WTC11 (cell line): ENCODE results near the gene TTC19. TPM values are rescaled to one million over a fixed set of nuclear protein-coding genes. Genes with fewer than 3 reads are reported as not detected.

ENCODE experiments used
- ATAC-seq: fragments of 200-7000 bp; cut with Tn5 transposase; 2 replicates; pipeline ENCODE4 v1.10.0; 2021; ENCODE audit warnings: mild to moderate bottlenecking, moderate library complexity
- CTCF ChIA-PET: fragments of 300-600 bp; sonication (Branson Sonifier 250); formaldehyde crosslinking; loops from one replicate; lab custom pipeline; 2021; ENCODE audit warnings: antibody characterized with exemption; lab: Charles Lee
- POLR2A ChIA-PET: fragments of 350-600 bp; sonication (Branson Sonifier 250); formaldehyde crosslinking; loops from one replicate; lab custom pipeline; 2021; ENCODE audit warnings: antibody characterized with exemption; lab: Charles Lee
- DNase-seq: peaks from one replicate; pipeline ENCODE4 v3.0.0; 2021; ENCODE audit warnings: low spot score
- H3K27ac Mint-ChIP-seq: 2 replicates; pipeline ENCODE4 v1.8.0; 2021; ENCODE audit warnings: mixed read lengths
- H3K27me3 Mint-ChIP-seq: 2 replicates; pipeline ENCODE4 v1.8.0; 2021; ENCODE audit warnings: low read depth, mild to moderate bottlenecking, moderate library complexity, mixed read lengths
- H3K36me3 Mint-ChIP-seq: 2 replicates; pipeline ENCODE4 v1.8.0; 2021; ENCODE audit warnings: mixed read lengths
- H3K4me1 Mint-ChIP-seq: 2 replicates; pipeline ENCODE4 v1.8.0; 2022; ENCODE audit warnings: mixed read lengths
- H3K4me3 Mint-ChIP-seq: 2 replicates; pipeline ENCODE4 v1.8.0; 2021; ENCODE audit warnings: mild to moderate bottlenecking, moderate library complexity, mixed read lengths
- H3K9me3 Mint-ChIP-seq: 2 replicates; pipeline ENCODE4 v1.8.0; 2021; ENCODE audit warnings: mixed read lengths
- ESRRA ChIP-seq: sonication (generic); formaldehyde crosslinking; IDR thresholded peaks from 2 replicates; pipeline ENCODE4 v1.8.1; 2022; ENCODE audit warnings: mild to moderate bottlenecking, missing genetic modification reagents, borderline replicate concordance
- GRHL2 ChIP-seq: fragments of 250-450 bp; sonication (Bioruptor Pico); IDR thresholded peaks from 2 replicates; pipeline ENCODE4 v1.8.0; 2022; ENCODE audit warnings: mild to moderate bottlenecking, moderate library complexity; ENCODE audit not compliant: insufficient replicate concordance, severe bottlenecking
- GTF2I ChIP-seq: fragments of 250-450 bp; sonication (Bioruptor Pico); conservative IDR thresholded peaks from 2 replicates; pipeline ENCODE4 v1.4.0; 2021; ENCODE audit warnings: mild to moderate bottlenecking
- HMGA2 ChIP-seq: fragments of 250-450 bp; sonication (Bioruptor Pico); IDR thresholded peaks from 2 replicates; pipeline ENCODE4 v1.4.0; 2021; ENCODE audit warnings: mild to moderate bottlenecking, moderate library complexity
- KAT7 ChIP-seq: sonication (generic); formaldehyde crosslinking; IDR thresholded peaks from 2 replicates; pipeline ENCODE4 v1.8.1; 2023; ENCODE audit warnings: missing genetic modification reagents, mild to moderate bottlenecking, borderline replicate concordance
- MAX ChIP-seq: sonication (generic); formaldehyde crosslinking; IDR thresholded peaks from 2 replicates; pipeline ENCODE4 v1.8.0; 2022; ENCODE audit warnings: mild to moderate bottlenecking, missing genetic modification reagents
- NFYB ChIP-seq: sonication (generic); formaldehyde crosslinking; conservative IDR thresholded peaks from 2 replicates; pipeline ENCODE4 v1.8.0; 2022; ENCODE audit warnings: low read depth, missing genetic modification reagents
- NR1H2 ChIP-seq: sonication (generic); formaldehyde crosslinking; IDR thresholded peaks from 2 replicates; pipeline ENCODE4 v1.9.0; 2021; ENCODE audit warnings: mild to moderate bottlenecking, moderate library complexity, missing genetic modification reagents
- PRRX2 ChIP-seq: fragments of 250-450 bp; sonication (Bioruptor Pico); IDR thresholded peaks from 2 replicates; pipeline ENCODE4 v1.8.0; 2021; ENCODE audit warnings: mild to moderate bottlenecking
- RELA ChIP-seq: sonication (generic); formaldehyde crosslinking; IDR thresholded peaks from 2 replicates; pipeline ENCODE4 v1.8.1; 2022; ENCODE audit warnings: missing genetic modification reagents, mild to moderate bottlenecking, borderline replicate concordance
- STAT6 ChIP-seq: sonication (generic); formaldehyde crosslinking; conservative IDR thresholded peaks from 2 replicates; pipeline ENCODE4 v1.8.1; 2023; ENCODE audit warnings: mild to moderate bottlenecking, low read depth, missing genetic modification reagents, moderate library complexity
- TEAD4 ChIP-seq: sonication (generic); formaldehyde crosslinking; IDR thresholded peaks from 2 replicates; pipeline ENCODE4 v1.8.0; 2022; ENCODE audit warnings: mild to moderate bottlenecking, missing genetic modification reagents
- USF1 ChIP-seq: sonication (generic); formaldehyde crosslinking; IDR thresholded peaks from 2 replicates; pipeline ENCODE4 v1.8.0; 2022; ENCODE audit warnings: mild to moderate bottlenecking, missing genetic modification reagents
- ZNF219 ChIP-seq: sonication (generic); formaldehyde crosslinking; IDR thresholded peaks from 2 replicates; pipeline ENCODE4 v1.8.0; 2023; ENCODE audit warnings: missing genetic modification reagents, mild to moderate bottlenecking, borderline replicate concordance
- ZNF281 ChIP-seq: sonication (generic); formaldehyde crosslinking; IDR thresholded peaks from 2 replicates; pipeline ENCODE4 v1.8.0; 2023; ENCODE audit warnings: mild to moderate bottlenecking, missing genetic modification reagents
- ZNF416 ChIP-seq: fragments of 250-450 bp; sonication (Bioruptor Pico); IDR thresholded peaks from 2 replicates; pipeline ENCODE4 v1.9.0; 2021; ENCODE audit warnings: mild to moderate bottlenecking, inconsistent platforms
- ZNF425 ChIP-seq: fragments of 250-450 bp; sonication (Bioruptor Pico); conservative IDR thresholded peaks from 2 replicates; pipeline ENCODE4 v1.9.0; 2021; ENCODE audit warnings: mild to moderate bottlenecking
- total RNA-seq: library from RNA; stranded (reverse); gene quantifications from 3 replicates; pipeline ENCODE4 v1.2.3, GENCODE V29; 2021
- TF ChIP-seq, protein P1 (sequence below): sonication (generic); formaldehyde crosslinking; IDR thresholded peaks from 2 replicates; pipeline ENCODE4 v1.8.1; 2023; ENCODE audit warnings: mild to moderate bottlenecking, missing genetic modification reagents
- TF ChIP-seq, protein P2 (sequence below): fragments of 250-450 bp; sonication (Bioruptor Pico); IDR thresholded peaks from 2 replicates; pipeline ENCODE4 v1.9.0; 2021; ENCODE audit warnings: mild to moderate bottlenecking

Gene TTC19
- total RNA-seq, 1 experiment from 2014 or later: 55.3 TPM

DNA sequence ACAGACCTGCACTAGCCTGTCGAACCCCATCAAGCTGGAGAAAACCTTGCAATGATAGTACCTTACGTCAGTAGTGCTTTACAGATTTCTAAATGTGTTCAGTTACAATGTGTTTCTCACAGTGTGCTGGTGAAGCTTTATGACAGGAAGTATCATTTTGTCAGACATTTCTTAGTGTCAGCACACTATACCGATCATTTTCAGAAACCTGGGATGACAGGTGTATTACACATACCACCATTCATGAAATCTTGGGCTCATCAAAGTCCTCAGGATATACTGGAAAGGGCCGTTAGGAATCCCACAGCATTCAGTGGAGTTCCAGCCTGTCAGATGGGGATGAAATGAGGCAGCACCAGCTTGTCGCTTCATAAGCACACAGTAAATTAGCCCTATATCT lies 27.3 kb downstream of the TTC19 start:
- no peaks in the 10 kb centered on the region for H3K27me3 Mint-ChIP-seq
- POLR2A ChIA-PET: no interaction called here
- no peak overlapping the region for H3K27ac Mint-ChIP-seq
- ATAC-seq: no peak
- H3K4me1 Mint-ChIP-seq: no peaks in the 10 kb centered on the region
- peaks cover 79% of the 10 kb centered on the region for H3K36me3 Mint-ChIP-seq
- TF ChIP-seq USF1 (CRISPR knock-in tag) (no peak), ESRRA (no peak), GTF2I (CRISPR knock-in tag) (no peak), HMGA2 (CRISPR knock-in tag) (no peak), ZNF416 (no peak), KAT7 (CRISPR knock-in tag) (no peak)
- H3K4me3 Mint-ChIP-seq: no peak overlapping the region
- CTCF ChIA-PET: no interaction called here
- no peak for DNase-seq
- H3K9me3 Mint-ChIP-seq: no peaks in the 10 kb centered on the region

DNA sequence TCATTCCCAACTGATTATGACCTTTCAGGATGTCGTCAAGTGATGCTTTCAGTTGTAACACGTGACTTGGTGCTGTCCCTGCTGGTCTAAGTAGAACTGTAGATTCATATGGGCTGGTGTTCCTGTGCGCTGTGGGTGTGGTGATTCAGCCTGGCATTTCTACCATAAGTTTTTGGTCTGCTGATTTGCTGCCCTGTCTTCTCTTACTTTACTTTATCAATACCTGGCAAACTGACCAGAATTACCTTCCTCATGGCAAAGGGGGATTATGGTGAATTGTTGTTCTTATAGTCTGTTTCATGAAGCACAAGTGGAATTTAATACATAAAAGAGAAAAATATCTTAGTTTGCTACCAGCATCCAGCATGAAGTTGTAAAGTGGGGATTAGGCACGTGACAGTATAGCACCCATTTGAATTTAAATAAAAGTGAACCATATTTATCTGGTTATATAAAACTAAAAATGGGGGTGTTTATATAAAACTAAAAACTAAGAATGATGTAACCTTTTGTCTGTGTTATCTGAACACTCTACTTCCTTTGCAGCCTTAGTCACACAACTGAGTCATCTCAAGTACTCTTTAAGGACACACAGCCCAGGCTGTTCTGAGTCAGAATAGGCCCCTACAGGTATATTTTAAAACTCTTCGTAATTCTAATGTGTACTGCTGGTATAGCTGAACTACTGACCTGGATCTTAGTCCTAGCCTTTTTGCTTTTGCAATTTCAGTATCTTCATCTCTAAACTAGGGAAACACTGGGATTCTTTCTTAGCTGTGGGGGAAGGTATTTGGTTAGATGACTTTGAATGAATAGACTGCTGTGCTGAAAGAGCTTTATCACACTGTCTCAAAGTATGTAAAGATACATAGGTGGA lies 28.3 kb downstream of the TTC19 start:
- ATAC-seq: no peak
- CTCF ChIA-PET: no interaction called here

More for the DNA sequence above, 28.3 kb downstream of the TTC19 start:
- POLR2A ChIA-PET: no interaction called here
- Mint-ChIP-seq H3K27ac (peak overlapping the region; percentile 23; the same call in 1 of the 2 replicates), H3K9me3 (no peaks in the 10 kb centered on the region), H3K36me3 (peaks cover 90% of the 10 kb centered on the region), H3K27me3 (no peaks in the 10 kb centered on the region), H3K4me1 (no peaks in the 10 kb centered on the region), H3K4me3 (no peak overlapping the region)
- no peak for DNase-seq
- TF ChIP-seq, protein P1, sequence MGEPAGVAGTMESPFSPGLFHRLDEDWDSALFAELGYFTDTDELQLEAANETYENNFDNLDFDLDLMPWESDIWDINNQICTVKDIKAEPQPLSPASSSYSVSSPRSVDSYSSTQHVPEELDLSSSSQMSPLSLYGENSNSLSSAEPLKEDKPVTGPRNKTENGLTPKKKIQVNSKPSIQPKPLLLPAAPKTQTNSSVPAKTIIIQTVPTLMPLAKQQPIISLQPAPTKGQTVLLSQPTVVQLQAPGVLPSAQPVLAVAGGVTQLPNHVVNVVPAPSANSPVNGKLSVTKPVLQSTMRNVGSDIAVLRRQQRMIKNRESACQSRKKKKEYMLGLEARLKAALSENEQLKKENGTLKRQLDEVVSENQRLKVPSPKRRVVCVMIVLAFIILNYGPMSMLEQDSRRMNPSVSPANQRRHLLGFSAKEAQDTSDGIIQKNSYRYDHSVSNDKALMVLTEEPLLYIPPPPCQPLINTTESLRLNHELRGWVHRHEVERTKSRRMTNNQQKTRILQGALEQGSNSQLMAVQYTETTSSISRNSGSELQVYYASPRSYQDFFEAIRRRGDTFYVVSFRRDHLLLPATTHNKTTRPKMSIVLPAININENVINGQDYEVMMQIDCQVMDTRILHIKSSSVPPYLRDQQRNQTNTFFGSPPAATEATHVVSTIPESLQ (CRISPR knock-in tag): no peak
- no peak for TF ChIP-seq GRHL2 (CRISPR knock-in tag)
- no peak for TF ChIP-seq NFYB (CRISPR knock-in tag)
- TF ChIP-seq, protein P2, sequence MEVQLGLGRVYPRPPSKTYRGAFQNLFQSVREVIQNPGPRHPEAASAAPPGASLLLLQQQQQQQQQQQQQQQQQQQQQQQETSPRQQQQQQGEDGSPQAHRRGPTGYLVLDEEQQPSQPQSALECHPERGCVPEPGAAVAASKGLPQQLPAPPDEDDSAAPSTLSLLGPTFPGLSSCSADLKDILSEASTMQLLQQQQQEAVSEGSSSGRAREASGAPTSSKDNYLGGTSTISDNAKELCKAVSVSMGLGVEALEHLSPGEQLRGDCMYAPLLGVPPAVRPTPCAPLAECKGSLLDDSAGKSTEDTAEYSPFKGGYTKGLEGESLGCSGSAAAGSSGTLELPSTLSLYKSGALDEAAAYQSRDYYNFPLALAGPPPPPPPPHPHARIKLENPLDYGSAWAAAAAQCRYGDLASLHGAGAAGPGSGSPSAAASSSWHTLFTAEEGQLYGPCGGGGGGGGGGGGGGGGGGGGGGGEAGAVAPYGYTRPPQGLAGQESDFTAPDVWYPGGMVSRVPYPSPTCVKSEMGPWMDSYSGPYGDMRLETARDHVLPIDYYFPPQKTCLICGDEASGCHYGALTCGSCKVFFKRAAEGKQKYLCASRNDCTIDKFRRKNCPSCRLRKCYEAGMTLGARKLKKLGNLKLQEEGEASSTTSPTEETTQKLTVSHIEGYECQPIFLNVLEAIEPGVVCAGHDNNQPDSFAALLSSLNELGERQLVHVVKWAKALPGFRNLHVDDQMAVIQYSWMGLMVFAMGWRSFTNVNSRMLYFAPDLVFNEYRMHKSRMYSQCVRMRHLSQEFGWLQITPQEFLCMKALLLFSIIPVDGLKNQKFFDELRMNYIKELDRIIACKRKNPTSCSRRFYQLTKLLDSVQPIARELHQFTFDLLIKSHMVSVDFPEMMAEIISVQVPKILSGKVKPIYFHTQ (CRISPR knock-in tag): no peak
- TF ChIP-seq ZNF219: no peak
- no peak for TF ChIP-seq ZNF281 (CRISPR knock-in tag)
- TF ChIP-seq PRRX2 (CRISPR knock-in tag): no peak
- TF ChIP-seq RELA (CRISPR knock-in tag): no peak
- no peak for TF ChIP-seq ZNF425 (CRISPR knock-in tag)
- TF ChIP-seq NR1H2 (CRISPR knock-in tag): no peak
- TF ChIP-seq MAX (CRISPR knock-in tag): no peak
- TF ChIP-seq TEAD4 (CRISPR knock-in tag): no peak
- TF ChIP-seq STAT6 (CRISPR knock-in tag): no peak
